Activated CD8-positive, alpha-beta T cell treated with anti-CD3 and anti-CD28 coated beads for 36 hours (primary cell): ENCODE results near the gene LRRC3C. TPM values are rescaled to one million over a fixed set of nuclear protein-coding genes. Genes with fewer than 3 reads are reported as not detected.

Experiments
- ATAC-seq: fragments of 200-7000 bp; cut with Tn5 transposase; one replicate; pipeline ENCODE4 v1.10.0; 2021; ENCODE audit warnings: mild to moderate bottlenecking, moderate library complexity
- CTCF ChIA-PET: fragments of 350-600 bp; sonication (Branson Sonifier 250); formaldehyde crosslinking; loops from one replicate; lab custom pipeline; 2021; ENCODE audit warnings: antibody characterized with exemption; lab: Charles Lee
- POLR2A ChIA-PET: fragments of 350-600 bp; sonication (Branson Sonifier 250); formaldehyde crosslinking; loops from one replicate; lab custom pipeline; 2021; ENCODE audit warnings: antibody characterized with exemption; lab: Charles Lee
- DNase-seq: peaks from one replicate; pipeline ENCODE4 v3.0.0-alpha.2; 2020
- H3K27ac Mint-ChIP-seq: one replicate; pipeline ENCODE4 v1.8.0; 2021; ENCODE audit warnings: mild to moderate bottlenecking, mixed read lengths
- H3K27me3 Mint-ChIP-seq: one replicate; pipeline ENCODE4 v1.8.0; 2021; ENCODE audit warnings: mixed read lengths
- H3K36me3 Mint-ChIP-seq: one replicate; pipeline ENCODE4 v1.8.0; 2021; ENCODE audit warnings: low read depth, mixed read lengths
- H3K4me1 Mint-ChIP-seq: one replicate; pipeline ENCODE4 v1.8.0; 2021; ENCODE audit warnings: low read depth, mixed read lengths
- H3K4me3 Mint-ChIP-seq: one replicate; pipeline ENCODE4 v1.8.0; 2021; ENCODE audit warnings: mild to moderate bottlenecking, moderate library complexity, mixed read lengths
- H3K9me3 Mint-ChIP-seq: one replicate; pipeline ENCODE4 v1.8.0; 2021; ENCODE audit warnings: mixed read lengths
- CTCF ChIP-seq: fragments of 200-600 bp; IDR thresholded peaks from one replicate; pipeline ENCODE4 v1.8.0; 2022; ENCODE audit warnings: antibody characterized with exemption, mild to moderate bottlenecking
- intact Hi-C: fragments of 100-400 bp; cut with micrococcal nuclease; formaldehyde crosslinking; loops from one replicate; pipeline ENCODE4 v1.10.0; 2022
- total RNA-seq, 2 experiments: library from RNA; stranded (reverse); gene quantifications; one replicate each; pipeline ENCODE4 v1.2.3, GENCODE V29; 2021

Gene LRRC3C
- total RNA-seq, 2 experiments from 2014 or later: not detected

GRCh38 chr17:39908789-39909352 is 18.7 kb upstream of the LRRC3C start:
- Mint-ChIP-seq H3K27ac (no peak overlapping the region), H3K9me3 (no peaks in the 10 kb centered on the region), H3K4me1 (peaks cover 10% of the 10 kb centered on the region), H3K4me3 (no peak overlapping the region), H3K36me3 (peaks cover 35% of the 10 kb centered on the region), H3K27me3 (no peaks in the 10 kb centered on the region)
- no peak for DNase-seq
- no peak for TF ChIP-seq CTCF
- CTCF ChIA-PET: interaction anchor here (1.5 kb wide), 1 partner anchor 10 kb away, joined by 3 read pairs; the partner anchor contains the start of gene GSDMB
- no peak for ATAC-seq
- POLR2A ChIA-PET: interaction anchor here (0.6 to 1.5 kb wide), 2 partner anchors 14 to 17 kb away, joined by 3 to 6 read pairs; no protein-coding TSS in a partner anchor
- intact Hi-C loops: no loop called here

- ChIA-PET CTCF (no interaction called here), POLR2A (no interaction called here)
- TF ChIP-seq CTCF: no peak
- Mint-ChIP-seq H3K4me3 (no peak overlapping the region), H3K27ac (peak overlapping the region; percentile 7), H3K4me1 (peaks cover 29% of the 10 kb centered on the region), H3K36me3 (peaks cover 56% of the 10 kb centered on the region), H3K9me3 (no peaks in the 10 kb centered on the region), H3K27me3 (no peaks in the 10 kb centered on the region)
- intact Hi-C loops: no loop called here
- ATAC-seq: no peak
- DNase-seq: no peak
Observed at GRCh38 chr17:39913989-39914388, 13.5 kb upstream of the LRRC3C start.

GRCh38 chr17:39915559-39915958 is 12.0 kb upstream of the LRRC3C start:
- peaks cover 61% of the 10 kb centered on the region for H3K36me3 Mint-ChIP-seq
- H3K27ac Mint-ChIP-seq: peak overlapping the region; percentile 50
- intact Hi-C loops: no loop called here
- H3K4me1 Mint-ChIP-seq: peaks cover 41% of the 10 kb centered on the region
- ChIA-PET POLR2A (interaction anchor here (1.0 to 1.1 kb wide), 2 partner anchors 10 to 14 kb away, joined by 3 read pairs; no protein-coding TSS in a partner anchor), CTCF (interaction anchor here (0.7 to 1.4 kb wide), 5 partner anchors 9 to 292 kb away, joined by 3 to 4 read pairs (median 3); no protein-coding TSS in a partner anchor)
- H3K4me3 Mint-ChIP-seq: no peak overlapping the region
- TF ChIP-seq CTCF: no peak
- no peaks in the 10 kb centered on the region for H3K9me3 Mint-ChIP-seq
- ATAC-seq (peak; percentile 43), DNase-seq (no peak)
- no peaks in the 10 kb centered on the region for H3K27me3 Mint-ChIP-seq

GRCh38 chr17:39916918-39917317 is 10.6 kb upstream of the LRRC3C start:
- ATAC-seq: no peak
- CTCF ChIA-PET: interaction anchor here (0.7 kb wide), 1 partner anchor 9 kb away, joined by 5 read pairs; no protein-coding TSS in a partner anchor
- H3K36me3 Mint-ChIP-seq: peaks cover 64% of the 10 kb centered on the region

More at GRCh38 chr17:39916918-39917317, 10.6 kb upstream of the LRRC3C start:
- intact Hi-C loops: no loop called here
- Mint-ChIP-seq H3K27me3 (no peaks in the 10 kb centered on the region), H3K4me1 (peaks cover 54% of the 10 kb centered on the region), H3K9me3 (no peaks in the 10 kb centered on the region), H3K4me3 (no peak overlapping the region), H3K27ac (peak overlapping the region; percentile 3)
- no peak for TF ChIP-seq CTCF
- DNase-seq: no peak
- POLR2A ChIA-PET: interaction anchor here (2.2 kb wide), 1 partner anchor 10 kb away, joined by 7 read pairs; the partner anchor contains the start of genes LRRC3C and ORMDL3
